VCaP (cell line): Measurements from ENCODE around the gene RHOV.

Source experiments
- H3K27ac ChIP-seq: fragments of 450-650 bp; 2 replicates; pipeline ENCODE4 v1.5.1; 2017
- TF ChIP-seq, protein P1 (sequence below): fragments of 450-650 bp; conservative IDR thresholded peaks from 2 replicates; pipeline ENCODE4 v1.5.1; 2017; ENCODE audit warnings: mild to moderate bottlenecking, moderate library complexity

Gene RHOV

DNA sequence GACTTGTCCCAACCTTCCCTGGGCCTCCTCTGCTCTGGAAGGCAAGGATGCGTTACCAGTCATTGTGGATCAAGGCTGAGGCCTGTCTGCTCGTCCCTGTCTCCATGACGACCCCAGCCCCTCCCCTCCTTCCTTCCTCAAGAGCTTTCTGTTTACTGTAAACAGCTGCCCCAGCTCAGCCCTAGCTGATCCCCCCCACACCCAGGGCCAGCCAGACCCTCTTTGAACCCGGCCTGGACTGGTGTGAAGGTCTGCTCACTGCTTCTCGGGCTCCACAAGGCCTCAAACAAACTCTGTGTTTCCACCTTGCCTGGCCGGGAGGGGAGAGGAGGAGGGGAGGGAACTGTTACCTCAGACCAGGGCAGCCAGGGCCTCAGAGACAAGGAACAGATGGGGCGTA, 37.1 kb upstream of the RHOV start:
- TF ChIP-seq, protein P1, sequence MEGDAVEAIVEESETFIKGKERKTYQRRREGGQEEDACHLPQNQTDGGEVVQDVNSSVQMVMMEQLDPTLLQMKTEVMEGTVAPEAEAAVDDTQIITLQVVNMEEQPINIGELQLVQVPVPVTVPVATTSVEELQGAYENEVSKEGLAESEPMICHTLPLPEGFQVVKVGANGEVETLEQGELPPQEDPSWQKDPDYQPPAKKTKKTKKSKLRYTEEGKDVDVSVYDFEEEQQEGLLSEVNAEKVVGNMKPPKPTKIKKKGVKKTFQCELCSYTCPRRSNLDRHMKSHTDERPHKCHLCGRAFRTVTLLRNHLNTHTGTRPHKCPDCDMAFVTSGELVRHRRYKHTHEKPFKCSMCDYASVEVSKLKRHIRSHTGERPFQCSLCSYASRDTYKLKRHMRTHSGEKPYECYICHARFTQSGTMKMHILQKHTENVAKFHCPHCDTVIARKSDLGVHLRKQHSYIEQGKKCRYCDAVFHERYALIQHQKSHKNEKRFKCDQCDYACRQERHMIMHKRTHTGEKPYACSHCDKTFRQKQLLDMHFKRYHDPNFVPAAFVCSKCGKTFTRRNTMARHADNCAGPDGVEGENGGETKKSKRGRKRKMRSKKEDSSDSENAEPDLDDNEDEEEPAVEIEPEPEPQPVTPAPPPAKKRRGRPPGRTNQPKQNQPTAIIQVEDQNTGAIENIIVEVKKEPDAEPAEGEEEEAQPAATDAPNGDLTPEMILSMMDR = no peak
- peak overlapping the region; percentile 67 for H3K27ac ChIP-seq

DNA sequence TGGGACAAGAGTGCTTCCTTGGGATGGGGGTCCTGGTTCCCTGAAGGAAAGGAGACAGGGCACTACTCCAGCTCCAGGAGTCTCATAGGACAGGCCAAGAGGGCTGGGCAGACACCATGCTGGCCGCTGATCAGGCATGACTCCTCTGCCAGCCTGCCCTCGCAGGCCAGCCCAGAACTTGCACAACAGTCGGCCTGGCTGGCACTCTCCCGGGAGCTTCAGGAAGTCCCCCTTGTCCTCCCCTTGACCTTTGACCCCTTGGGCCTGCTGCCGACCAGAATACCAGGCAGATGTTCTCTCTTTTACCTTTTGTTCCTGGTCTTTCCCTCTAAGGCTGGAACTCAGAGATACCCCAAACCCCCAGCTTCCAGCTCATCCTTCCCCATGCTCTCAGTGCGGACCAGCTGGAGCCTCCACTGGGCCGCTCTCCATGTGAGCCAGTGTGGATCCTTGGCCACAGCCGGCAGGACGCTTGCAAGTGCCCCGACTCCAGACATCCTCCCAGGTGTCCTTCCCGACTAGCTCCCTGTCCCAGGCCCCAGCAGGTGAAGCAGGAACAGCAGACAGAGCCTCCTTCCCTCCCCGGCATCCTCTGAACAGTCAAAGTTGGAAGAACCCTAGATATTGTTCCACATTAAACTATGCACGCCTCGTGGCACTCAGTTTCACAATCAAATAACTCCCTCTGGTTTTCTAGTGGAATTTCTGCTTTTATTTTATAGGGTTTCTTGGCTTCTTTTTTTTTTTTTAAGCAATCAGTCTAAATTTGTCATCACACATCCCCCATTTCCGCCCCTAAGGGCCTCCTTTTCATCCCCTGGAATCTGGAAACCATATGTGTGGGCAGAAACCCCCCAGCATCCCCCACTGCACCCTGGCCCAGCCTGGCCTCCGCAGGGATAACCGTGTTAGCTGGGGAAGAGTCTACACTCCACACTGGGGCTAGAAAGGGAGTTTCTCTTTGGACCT, 35.9 kb upstream of the RHOV start:
- no peak overlapping the region for H3K27ac ChIP-seq
- TF ChIP-seq, protein P1 = no peak

DNA sequence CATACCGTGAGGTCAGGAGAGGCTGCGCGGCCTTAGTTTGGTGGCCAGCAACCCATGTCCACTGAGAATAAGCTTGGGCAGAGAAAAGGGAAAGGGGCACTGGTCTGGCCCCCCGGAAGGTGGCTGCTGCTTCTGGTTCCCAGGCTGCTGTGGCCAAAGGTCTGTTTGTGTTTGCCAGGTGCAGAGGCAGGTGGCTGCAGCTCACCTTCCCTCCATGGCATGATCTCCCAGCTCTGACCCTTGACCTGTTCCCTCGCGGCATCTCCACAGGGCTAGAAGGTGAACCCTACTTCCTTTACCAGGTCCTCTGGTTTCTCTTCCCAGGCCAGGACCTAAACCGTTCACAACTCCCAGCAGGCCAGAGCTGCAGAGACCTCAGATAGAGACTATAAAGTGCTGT, 34.1 kb upstream of the RHOV start:
- H3K27ac ChIP-seq = peak overlapping the region; percentile 76; the same call in 1 of the 2 replicates
- TF ChIP-seq, protein P1 = no peak

DNA sequence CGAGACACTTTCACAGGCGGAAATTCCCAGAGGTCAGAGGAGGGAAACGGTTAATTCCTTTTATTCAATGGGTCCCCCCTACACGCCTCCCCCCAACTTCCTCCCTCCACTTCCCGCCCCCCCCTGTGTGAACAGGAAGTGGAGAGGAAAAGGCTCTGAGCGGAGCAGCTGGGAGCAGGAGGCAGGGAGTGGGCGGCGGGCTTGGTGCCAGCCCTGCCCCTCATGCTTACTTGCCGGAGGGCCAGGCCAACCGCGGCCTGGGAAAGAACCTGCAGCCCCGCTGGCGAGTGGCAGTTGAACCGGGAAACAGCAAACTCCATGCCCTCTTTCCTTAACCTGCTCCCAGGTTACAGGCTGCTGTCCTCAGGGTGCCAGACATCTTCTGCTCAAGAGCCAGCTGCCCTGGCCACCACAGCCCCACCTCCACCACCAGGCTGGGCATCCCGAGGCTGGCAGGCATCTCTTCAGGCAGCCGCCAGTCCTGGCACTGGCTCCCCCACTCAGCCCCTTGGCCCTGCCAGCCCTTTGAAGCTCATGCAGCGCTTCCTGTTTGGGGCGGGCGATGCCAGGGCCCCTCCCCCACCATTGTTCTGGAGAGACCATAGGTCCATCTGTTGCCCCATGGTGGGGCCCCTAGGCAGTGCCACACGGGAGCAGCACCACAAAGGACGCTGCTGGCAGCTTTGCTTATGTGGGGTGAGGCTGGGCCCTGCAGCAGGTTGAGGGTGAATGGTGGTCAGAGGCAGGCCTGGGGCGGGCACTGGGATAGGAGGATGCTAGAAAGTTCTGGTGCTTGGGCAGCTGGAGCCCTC, 33.2 kb upstream of the RHOV start:
- TF ChIP-seq, protein P1 = no peak
- peak overlapping the region; percentile 76 for H3K27ac ChIP-seq

DNA sequence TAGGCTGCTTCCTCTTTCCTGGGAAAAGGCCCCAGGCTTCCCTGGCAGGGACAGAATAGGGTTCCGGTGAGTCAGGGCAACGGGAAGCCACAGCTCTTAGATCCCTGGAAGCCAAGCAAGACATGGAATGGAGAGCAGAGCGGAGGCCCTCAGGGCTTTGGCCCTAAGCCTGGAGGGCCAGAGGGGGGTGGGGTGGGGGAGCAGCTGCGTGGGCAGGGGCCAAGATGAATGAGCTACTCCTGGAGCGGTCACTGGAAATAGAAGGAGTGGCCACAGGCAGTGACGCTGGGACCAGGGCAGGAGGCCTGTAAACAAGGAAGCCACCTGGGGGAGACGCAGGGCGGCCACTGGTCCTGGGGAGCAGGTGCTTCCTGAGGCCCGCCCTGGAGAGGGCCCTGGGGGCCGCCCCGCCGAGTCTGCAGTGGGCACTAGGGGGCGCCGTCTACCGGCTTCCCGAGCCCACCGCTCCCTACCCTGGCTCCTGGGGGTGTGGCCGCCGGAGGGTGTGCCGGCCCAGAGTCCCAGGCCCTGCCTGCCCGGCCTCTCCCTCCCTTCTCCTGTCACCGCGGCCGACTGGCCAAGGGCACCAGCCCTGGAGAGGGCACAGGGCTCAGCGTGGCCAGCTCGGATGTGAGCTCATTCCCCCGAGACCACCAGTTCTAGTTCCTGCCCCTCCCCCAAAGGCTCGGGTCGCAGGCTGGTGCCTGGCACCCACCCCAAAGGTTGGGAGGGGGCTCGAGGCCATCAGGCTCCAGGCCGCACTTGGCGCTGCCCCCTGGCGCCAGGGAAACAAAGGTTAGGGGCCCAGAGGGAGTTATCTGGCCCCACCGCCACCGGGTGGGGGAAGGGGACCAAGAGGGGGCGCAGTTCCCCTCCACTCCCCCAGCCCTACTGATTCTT, 32.3 kb upstream of the RHOV start:
- peak overlapping the region; percentile 76 for H3K27ac ChIP-seq
- TF ChIP-seq, protein P1 = peak; percentile 90

DNA sequence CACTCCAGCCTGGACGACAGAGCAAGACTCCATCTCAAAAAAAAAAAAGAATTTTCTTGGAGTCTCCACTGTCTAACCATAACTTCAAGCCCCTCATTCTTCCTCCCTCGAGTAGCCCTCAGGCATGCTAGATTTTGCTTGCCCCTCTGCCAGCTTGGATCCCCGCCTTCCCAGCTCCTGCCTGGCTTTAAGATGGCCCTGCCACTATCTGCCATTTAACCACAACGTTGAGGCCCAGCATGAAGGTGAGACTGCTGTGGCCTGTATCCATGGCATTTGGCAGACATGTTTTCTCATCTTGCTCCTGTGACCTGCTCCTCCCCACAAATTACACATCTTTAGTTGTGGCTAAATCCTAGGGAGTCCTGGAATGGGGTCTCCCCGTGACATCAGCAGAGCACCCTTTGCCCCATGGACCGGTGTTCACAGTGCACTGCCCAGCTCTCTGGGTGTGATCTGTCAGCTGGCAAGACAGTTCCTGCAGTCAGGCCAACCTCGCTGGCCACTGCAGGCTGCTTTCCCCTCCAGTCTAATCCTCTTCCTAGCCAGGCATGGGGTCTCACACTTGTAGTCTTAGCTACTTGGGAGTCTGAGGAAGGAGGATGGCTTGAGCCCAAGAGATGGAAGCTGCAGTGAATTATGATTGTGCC, 30.6 kb upstream of the RHOV start:
- no peak overlapping the region for H3K27ac ChIP-seq
- TF ChIP-seq, protein P1 = no peak
